SK-N-SH treated with all-trans-retinoic acid at 6 μM for 48 hours (cell line): ENCODE results near the gene BOC.

Experiments used
- ARNTL ChIP-seq: fragments of 450-650 bp; formaldehyde crosslinking; IDR thresholded peaks from 2 replicates; pipeline ENCODE4 v1.5.0; 2020; ENCODE audit warnings: low read depth, mild to moderate bottlenecking, moderate library complexity, borderline replicate concordance
- BACH2 ChIP-seq: fragments of 250-450 bp; sonication (Bioruptor Pico); IDR thresholded peaks from 2 replicates; pipeline ENCODE4 v1.9.0; 2021; ENCODE audit warnings: mild to moderate bottlenecking, borderline replicate concordance
- ISL1 ChIP-seq: fragments of 250-450 bp; sonication (Bioruptor Pico); IDR thresholded peaks from 2 replicates; pipeline ENCODE4 v2.1.2; 2022; ENCODE audit warnings: mild to moderate bottlenecking, moderate library complexity
- PATZ1 ChIP-seq: fragments of 250-450 bp; sonication (Bioruptor Pico); IDR thresholded peaks from 2 replicates; pipeline ENCODE4 v1.8.0; 2020; ENCODE audit warnings: mild to moderate bottlenecking, moderate library complexity, borderline replicate concordance
- RARB ChIP-seq: fragments of 250-450 bp; sonication (Bioruptor Pico); IDR thresholded peaks from 2 replicates; pipeline ENCODE4 v1.8.0; 2021; ENCODE audit warnings: mild to moderate bottlenecking, moderate library complexity
- SNAI2 ChIP-seq: fragments of 250-450 bp; sonication (Bioruptor Pico); IDR thresholded peaks from 2 replicates; pipeline ENCODE4 v1.5.0; 2020; ENCODE audit warnings: mild to moderate bottlenecking, moderate library complexity
- TCF4 ChIP-seq: fragments of 250-450 bp; sonication (Bioruptor Pico); IDR thresholded peaks from 2 replicates; pipeline ENCODE4 v1.8.0; 2021; ENCODE audit warnings: mild to moderate bottlenecking, moderate library complexity, borderline replicate concordance
- TOX ChIP-seq: fragments of 250-450 bp; sonication (Bioruptor Pico); IDR thresholded peaks from 2 replicates; pipeline ENCODE4 v1.8.0; 2021; ENCODE audit warnings: mild to moderate bottlenecking, moderate library complexity, borderline replicate concordance
- ZC3H10 ChIP-seq: fragments of 250-450 bp; sonication (Bioruptor Pico); IDR thresholded peaks from 2 replicates; pipeline ENCODE4 v1.5.1; 2021; ENCODE audit warnings: mild to moderate bottlenecking, moderate library complexity
- ZFP30 ChIP-seq: fragments of 450-650 bp; formaldehyde crosslinking; IDR thresholded peaks from 2 replicates; pipeline ENCODE4 v1.5.0; 2022; ENCODE audit warnings: mild to moderate bottlenecking, moderate library complexity
- TF ChIP-seq, protein P1 (sequence below): fragments of 250-450 bp; sonication (Bioruptor Pico); IDR thresholded peaks from 2 replicates; pipeline ENCODE4 v1.5.1; 2020; ENCODE audit warnings: low read depth, mild to moderate bottlenecking, moderate library complexity

DNA sequence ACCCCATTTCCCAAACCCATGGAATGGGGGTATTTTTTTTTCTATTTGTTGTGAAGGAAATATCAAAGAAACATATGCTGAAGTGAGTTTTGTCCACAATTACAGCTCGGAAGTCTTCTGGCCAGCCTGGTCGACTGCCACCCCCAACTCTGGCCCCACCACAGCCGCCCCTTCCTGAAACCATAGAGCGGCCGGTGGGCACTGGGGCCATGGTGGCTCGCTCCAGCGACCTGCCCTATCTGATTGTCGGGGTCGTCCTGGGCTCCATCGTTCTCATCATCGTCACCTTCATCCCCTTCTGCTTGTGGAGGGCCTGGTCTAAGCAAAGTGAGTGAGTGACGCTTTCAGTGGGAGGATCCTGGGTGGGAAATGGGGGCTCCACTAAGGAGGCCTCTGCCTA, 71.9 kb downstream of the BOC start:
- TF ChIP-seq RARB (no peak), ZFP30 (CRISPR knock-in tag) (no peak), PATZ1 (CRISPR knock-in tag) (no peak), TCF4 (no peak), SNAI2 (CRISPR knock-in tag) (no peak), BACH2 (CRISPR knock-in tag) (no peak), TOX (CRISPR knock-in tag) (no peak), ISL1 (CRISPR knock-in tag) (no peak), ARNTL (CRISPR knock-in tag) (no peak), ZC3H10 (CRISPR knock-in tag) (no peak)
- TF ChIP-seq, protein P1, sequence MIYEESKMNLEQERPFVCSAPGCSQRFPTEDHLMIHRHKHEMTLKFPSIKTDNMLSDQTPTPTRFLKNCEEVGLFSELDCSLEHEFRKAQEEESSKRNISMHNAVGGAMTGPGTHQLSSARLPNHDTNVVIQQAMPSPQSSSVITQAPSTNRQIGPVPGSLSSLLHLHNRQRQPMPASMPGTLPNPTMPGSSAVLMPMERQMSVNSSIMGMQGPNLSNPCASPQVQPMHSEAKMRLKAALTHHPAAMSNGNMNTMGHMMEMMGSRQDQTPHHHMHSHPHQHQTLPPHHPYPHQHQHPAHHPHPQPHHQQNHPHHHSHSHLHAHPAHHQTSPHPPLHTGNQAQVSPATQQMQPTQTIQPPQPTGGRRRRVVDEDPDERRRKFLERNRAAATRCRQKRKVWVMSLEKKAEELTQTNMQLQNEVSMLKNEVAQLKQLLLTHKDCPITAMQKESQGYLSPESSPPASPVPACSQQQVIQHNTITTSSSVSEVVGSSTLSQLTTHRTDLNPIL (CRISPR knock-in tag) = no peak
